HUES6 (cell line): Measurements from ENCODE around the gene AQP6.

Experiments
- H3K27ac ChIP-seq: 2 replicates; pipeline ENCODE4 v1.7.0; 2013; ENCODE audit warnings: low read depth, mild to moderate bottlenecking, low read length, inconsistent platforms
- H3K27me3 ChIP-seq: 2 replicates; pipeline ENCODE4 v1.6.1; 2013; ENCODE audit warnings: low read length; ENCODE audit not compliant: control insufficient read depth, insufficient read depth
- H3K36me3 ChIP-seq: 2 replicates; pipeline ENCODE4 v1.6.1; 2013; ENCODE audit warnings: low read length; ENCODE audit not compliant: control insufficient read depth, insufficient read depth
- H3K4me1 ChIP-seq: 2 replicates; pipeline ENCODE4 v1.6.1; 2013; ENCODE audit warnings: low read length; ENCODE audit not compliant: control insufficient read depth, insufficient read depth
- H3K4me3 ChIP-seq: 2 replicates; pipeline ENCODE4 v1.5.1; 2013; ENCODE audit warnings: low read depth, low read length
- H3K9ac ChIP-seq: one replicate; pipeline ENCODE4 v1.6.1; 2013; ENCODE audit warnings: mild to moderate bottlenecking, low read length
- H3K9me3 ChIP-seq: 2 replicates; pipeline ENCODE4 v1.6.1; 2013; ENCODE audit warnings: low read depth, low read length; ENCODE audit not compliant: control insufficient read depth, insufficient read depth

The AQP6 gene

DNA sequence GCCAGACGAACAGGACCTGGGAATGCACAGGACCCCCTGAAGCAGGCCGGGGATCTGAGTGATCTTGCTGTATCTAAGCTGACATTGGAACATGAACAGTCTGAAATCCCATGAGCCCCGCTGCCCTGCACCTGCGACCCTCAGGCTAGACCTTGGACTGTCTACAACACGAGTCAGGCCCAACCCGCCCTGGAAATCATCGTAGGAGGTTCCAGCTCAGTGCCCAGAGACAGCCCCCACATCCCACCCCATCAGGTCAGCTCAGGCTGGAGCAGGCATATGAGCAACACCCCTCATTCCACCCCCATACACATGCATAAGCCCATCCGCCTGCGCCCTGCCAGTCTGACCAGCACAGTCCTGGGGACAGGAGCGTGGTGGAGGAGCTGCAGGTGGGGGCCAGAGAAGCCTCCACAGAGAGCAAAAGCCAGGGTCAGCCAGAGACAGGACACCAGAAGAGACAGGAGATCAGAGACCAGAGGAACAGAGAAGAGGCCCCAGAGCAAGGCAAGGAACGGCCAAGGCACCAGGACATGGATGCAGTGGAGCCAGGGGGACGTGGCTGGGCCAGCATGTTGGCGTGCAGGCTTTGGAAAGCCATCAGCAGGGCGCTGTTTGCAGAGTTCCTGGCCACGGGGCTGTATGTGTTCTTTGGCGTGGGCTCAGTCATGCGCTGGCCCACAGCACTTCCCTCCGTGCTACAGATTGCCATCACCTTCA lies at the start of gene AQP6:
Gene AQP6, plus strand, starts transcription at position 307 of the 720 bp plus-strand sequence. Its CDS starts 227 bp downstream, at position 534.
- no peak within 1 kb of the TSS for H3K9ac ChIP-seq
- peaks cover 41% of the 10 kb centered on the region for H3K27me3 ChIP-seq
- no peak within 1 kb of the TSS for H3K4me3 ChIP-seq
- H3K27ac ChIP-seq: no peak within 1 kb of the TSS
- H3K4me1 ChIP-seq: peaks cover 12% of the 10 kb centered on the region
- H3K9me3 ChIP-seq: no peaks in the 10 kb centered on the region
- no peaks in the 10 kb centered on the region for H3K36me3 ChIP-seq

GRCh38 chr12:49923035-49923644 lies 49.6 kb upstream of the AQP6 start:
- no peak overlapping the region for H3K27ac ChIP-seq
- no peak overlapping the region for H3K4me3 ChIP-seq
- no peak overlapping the region for H3K9ac ChIP-seq
- H3K36me3 ChIP-seq: no peaks in the 10 kb centered on the region
- no peaks in the 10 kb centered on the region for H3K9me3 ChIP-seq
- H3K4me1 ChIP-seq: no peaks in the 10 kb centered on the region
- 0 out of 2 replicates have a peak, but pooled peaks cover 2% of the 10 kb centered on the region for H3K27me3 ChIP-seq

DNA sequence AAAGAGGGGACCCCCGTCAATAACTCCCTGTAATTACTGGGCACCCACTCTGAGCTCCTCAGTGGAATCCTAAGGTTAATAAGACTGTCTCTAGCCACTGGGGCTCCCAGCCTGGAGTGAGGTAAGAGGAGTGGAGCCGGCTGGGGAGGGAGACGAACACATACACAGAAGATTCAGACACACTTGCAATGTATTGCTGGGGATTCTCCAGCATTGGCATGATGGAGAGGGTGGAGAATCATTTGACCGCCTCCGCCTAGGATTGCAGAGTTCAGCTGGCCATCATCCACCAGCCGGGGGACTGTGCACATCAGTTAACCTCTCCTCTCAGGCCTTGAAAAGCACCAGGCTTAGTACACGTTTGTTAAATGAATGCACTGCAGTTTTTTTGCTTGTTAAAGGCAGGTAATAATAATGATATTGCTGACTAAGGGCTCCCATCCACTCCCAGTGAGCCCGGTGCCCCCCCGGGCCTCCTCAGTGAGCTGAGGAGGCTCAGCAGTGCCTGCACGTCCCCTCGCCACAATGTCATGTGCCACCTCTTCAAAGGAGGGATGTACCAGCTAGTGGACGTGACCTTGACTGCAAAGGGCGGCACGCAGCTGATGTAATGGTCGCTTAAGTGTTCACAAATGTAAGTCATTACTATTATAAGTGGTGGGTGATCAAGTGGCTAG lies 48.7 kb upstream of the AQP6 start:
- 0 out of 2 replicates have a peak, but pooled peaks cover 2% of the 10 kb centered on the region for H3K27me3 ChIP-seq
- no peak overlapping the region for H3K9ac ChIP-seq
- no peaks in the 10 kb centered on the region for H3K4me1 ChIP-seq
- H3K27ac ChIP-seq: no peak overlapping the region
- H3K36me3 ChIP-seq: no peaks in the 10 kb centered on the region
- no peak overlapping the region for H3K4me3 ChIP-seq
- H3K9me3 ChIP-seq: no peaks in the 10 kb centered on the region

DNA sequence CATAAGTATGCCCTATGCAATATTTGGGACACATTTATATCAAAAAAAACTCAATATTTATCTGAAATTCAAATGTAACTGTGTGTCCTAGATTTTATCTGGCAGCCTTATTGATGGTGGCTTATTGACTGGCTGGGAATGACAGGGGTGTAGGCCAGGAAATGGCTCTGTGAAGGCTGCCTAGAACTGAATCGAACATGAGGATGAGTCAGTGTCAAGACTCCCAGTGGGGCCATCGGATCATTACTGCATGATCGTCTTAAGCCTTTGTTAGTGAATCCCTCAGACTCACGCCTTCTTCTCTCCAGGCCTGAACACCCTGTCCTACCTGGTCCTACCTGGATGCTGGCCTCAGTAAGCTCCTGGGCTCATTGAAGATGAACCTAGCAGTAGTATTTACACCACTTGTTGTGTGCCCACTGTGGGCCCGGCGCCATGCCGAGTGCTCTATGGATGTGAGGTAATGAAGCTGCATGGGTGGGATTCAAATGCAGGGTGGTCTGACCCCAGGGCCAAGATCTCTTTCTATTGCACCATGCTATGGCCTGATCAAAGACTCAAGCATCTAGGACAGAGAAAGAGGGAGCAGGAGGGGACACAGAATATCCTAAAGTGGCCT lies 48.0 kb upstream of the AQP6 start:
- Histone ChIP-seq H3K9ac (no peak overlapping the region), H3K36me3 (no peaks in the 10 kb centered on the region), H3K27me3 (peaks cover 2% of the 10 kb centered on the region; the same call in 1 of the 2 replicates), H3K4me3 (no peak overlapping the region), H3K4me1 (no peaks in the 10 kb centered on the region), H3K9me3 (no peaks in the 10 kb centered on the region), H3K27ac (no peak overlapping the region)

DNA sequence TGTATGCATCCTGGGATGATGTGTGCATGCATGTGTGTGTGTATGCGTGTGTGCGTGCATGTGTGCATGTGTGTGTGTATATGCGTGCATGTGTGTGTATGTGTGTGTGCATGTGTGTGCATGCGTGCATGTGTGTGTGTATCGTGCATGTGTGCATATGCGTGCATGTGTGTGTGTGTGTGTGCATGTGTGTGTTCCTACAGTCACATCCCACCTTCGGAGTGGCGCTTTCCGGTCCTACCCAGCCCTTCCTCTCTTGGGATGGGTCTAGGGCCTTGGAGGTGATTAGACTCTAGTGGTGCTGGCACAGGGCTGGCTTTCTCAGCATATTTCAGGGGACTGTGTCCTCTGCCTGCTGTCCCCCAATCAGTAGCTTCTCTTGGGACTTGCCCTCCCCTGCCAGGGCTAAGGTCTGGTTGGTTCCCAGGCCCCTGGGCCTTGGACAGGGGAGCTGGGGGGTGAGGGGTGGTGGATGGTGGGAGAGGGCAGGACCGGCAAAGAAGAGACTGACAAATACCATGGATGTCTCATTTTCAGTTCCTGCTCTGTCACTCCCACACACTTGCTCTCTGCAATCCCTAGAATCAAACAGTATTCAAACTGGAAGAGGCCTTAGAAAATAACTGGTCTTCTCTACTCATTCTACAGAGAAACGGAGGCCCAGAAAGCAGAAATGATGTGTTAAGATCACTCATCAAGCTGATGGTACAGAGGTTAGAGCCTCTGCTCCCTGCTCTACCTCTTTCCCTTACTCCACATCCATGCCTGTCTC lies 47.1 kb upstream of the AQP6 start:
- Histone ChIP-seq H3K4me1 (no peaks in the 10 kb centered on the region), H3K36me3 (no peaks in the 10 kb centered on the region), H3K27me3 (peaks cover 2% of the 10 kb centered on the region; the same call in 1 of the 2 replicates), H3K27ac (no peak overlapping the region), H3K9me3 (no peaks in the 10 kb centered on the region), H3K4me3 (no peak overlapping the region), H3K9ac (no peak overlapping the region)

- no peaks in the 10 kb centered on the region; the same call in 1 of the 2 replicates for H3K27me3 ChIP-seq
- H3K4me1 ChIP-seq: no peaks in the 10 kb centered on the region
- H3K27ac ChIP-seq: no peak overlapping the region
Measured at GRCh38 chr12:49928471-49928870, 44.3 kb upstream of the AQP6 start.

DNA sequence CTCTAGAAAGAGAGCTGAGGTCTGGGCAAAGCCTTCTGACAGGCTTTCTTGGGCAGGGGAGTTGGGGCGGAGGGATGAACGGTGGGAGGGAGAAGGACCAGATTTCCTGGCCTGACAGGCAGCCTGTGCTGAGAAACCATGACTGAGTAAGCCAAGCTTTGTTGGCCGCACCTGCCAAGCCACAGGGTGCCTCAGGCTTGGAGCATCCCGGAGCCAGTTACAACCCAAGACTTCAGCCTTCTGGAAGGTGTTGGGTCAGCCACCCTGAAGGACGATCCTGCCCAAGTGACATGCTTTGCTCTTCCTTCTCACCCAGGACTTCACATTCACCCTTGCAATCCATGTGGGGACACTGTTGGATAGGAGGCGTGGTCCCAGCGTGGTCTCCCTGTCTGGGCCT lies 43.2 kb upstream of the AQP6 start:
- Histone ChIP-seq H3K4me3 (no peak overlapping the region), H3K36me3 (no peaks in the 10 kb centered on the region), H3K27ac (no peak overlapping the region), H3K9ac (no peak overlapping the region), H3K27me3 (no peaks in the 10 kb centered on the region; the same call in 1 of the 2 replicates), H3K9me3 (no peaks in the 10 kb centered on the region), H3K4me1 (no peaks in the 10 kb centered on the region)

More at GRCh38 chr12:49928471-49928870, 44.3 kb upstream of the AQP6 start:
- H3K4me3 ChIP-seq: no peak overlapping the region
- H3K36me3 ChIP-seq: no peaks in the 10 kb centered on the region
- H3K9ac ChIP-seq: no peak overlapping the region
- no peaks in the 10 kb centered on the region for H3K9me3 ChIP-seq

DNA sequence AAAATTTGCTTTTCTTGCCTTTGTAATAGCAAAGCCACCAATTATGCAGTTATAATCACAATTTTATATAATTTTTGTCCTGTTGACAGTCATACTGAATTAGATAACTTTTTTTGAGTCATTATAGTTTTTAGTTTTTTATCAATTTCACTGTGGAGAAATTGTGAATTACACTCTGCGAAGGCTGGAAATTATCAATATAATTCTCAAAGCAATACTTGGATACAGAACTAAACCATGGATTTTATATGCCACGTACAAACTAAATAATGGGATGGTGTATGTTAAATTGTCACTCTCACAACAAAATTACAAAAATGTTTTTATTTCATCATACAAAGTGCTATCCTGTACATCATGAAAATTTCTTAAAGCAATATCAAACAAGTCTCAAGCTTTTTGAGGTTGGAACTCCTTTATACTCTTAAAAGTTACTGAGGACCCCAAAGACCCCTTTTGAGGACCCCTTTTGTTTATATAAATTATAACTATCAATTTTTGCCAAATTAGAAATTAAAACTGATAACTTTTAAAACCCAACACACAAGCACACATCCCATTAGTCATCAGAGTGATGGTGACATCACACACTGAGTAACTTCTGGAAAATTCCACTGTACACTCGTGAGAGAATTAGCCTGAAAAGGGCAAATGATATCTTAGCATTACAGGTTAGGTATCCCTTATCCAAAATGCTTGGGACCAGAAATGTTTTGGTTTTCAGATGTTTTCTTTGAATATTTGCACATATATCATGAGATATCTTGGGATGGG lies 42.0 kb upstream of the AQP6 start:
- Histone ChIP-seq H3K27ac (no peak overlapping the region), H3K36me3 (no peaks in the 10 kb centered on the region), H3K9ac (no peak overlapping the region), H3K4me3 (no peak overlapping the region), H3K4me1 (no peaks in the 10 kb centered on the region), H3K9me3 (no peaks in the 10 kb centered on the region), H3K27me3 (no peaks in the 10 kb centered on the region; the same call in 1 of the 2 replicates)

DNA sequence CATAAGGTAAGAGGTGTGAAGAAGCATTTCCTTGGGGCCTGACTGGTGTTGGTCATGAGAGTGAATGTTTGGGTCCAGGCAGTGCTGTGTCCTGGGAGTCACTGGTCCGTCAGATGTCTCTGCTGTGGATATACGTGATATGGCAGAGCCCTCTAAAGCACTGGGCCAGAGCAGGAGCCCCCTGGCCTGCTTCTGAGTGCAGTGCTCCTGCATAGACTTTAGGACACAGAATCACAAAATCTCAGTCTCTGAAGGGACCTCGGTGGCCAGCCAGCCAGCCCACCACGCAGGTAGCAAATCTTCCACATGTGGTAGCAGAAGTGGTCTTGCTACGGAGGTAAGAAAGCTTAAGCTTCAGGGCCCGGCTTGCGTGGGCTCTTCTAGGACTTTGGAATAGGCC lies 40.7 kb upstream of the AQP6 start:
- no peak overlapping the region for H3K27ac ChIP-seq
- H3K4me3 ChIP-seq: no peak overlapping the region
- no peaks in the 10 kb centered on the region for H3K36me3 ChIP-seq
- H3K9me3 ChIP-seq: no peaks in the 10 kb centered on the region
- no peaks in the 10 kb centered on the region for H3K4me1 ChIP-seq
- no peak overlapping the region for H3K9ac ChIP-seq
- no peaks in the 10 kb centered on the region; the same call in 1 of the 2 replicates for H3K27me3 ChIP-seq
